Activated CD4-positive, alpha-beta T cell treated with anti-CD3 and anti-CD28 coated beads, Interleukin-2, Interleukin-4, amounts not matched to agents 100 ng/mL and 50 ng/mL, durations not matched to agents 16 hours and 8 hours (primary cell): Measurements from ENCODE around the gene SLC25A44.
"Not testable (repeated sequence)": the region's sequence is repeated elsewhere in the genome, so short reads cannot be mapped to it uniquely, and the experiment has no call there.

Source experiments
- DNase-seq: peaks from one replicate; pipeline ENCODE4 v3.0.0-alpha.2; 2020; ENCODE audit warnings: low spot score

The SLC25A44 gene

DNA sequence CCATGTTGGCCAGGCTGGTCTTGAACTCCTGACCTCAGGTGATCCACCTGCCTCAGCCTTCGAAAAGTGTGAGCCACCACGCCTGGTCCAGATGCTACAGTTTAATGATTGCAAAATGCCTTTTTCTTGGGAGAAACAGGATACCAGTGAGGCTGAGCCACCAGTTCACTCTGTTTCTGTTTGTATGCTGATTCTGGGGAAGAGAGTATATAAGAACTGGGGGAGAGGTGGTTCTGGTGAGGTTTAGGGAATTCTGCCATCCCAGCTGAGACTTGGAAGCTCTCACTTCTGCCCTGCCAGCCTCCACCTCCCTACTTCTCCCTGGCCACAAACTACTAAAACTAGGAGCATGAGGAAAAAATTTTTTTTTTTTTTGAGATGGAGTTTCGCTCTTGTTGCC is 10.8 kb downstream of the SLC25A44 start:
- no peak for DNase-seq

GRCh38 chr1:156211243-156211642 is 17.3 kb downstream of the SLC25A44 start:
- no peak for DNase-seq

GRCh38 chr1:156212130-156212529 is 18.2 kb downstream of the SLC25A44 start:
- DNase-seq = no peak

GRCh38 chr1:156212833-156213643 is 19.1 kb downstream of the SLC25A44 start, which contains the start of gene PMF1:
Gene PMF1 (plus strand): TSS chr1:156213007. CDS start chr1:156213016, 9 bp downstream.
- DNase-seq = peak; percentile 97

- no peak for DNase-seq
Measured at GRCh38 chr1:156213644-156213966, 19.7 kb downstream of the SLC25A44 start.

GRCh38 chr1:156214024-156214748 is 20.3 kb downstream of the SLC25A44 start:
- peak; percentile 80 for DNase-seq

DNA sequence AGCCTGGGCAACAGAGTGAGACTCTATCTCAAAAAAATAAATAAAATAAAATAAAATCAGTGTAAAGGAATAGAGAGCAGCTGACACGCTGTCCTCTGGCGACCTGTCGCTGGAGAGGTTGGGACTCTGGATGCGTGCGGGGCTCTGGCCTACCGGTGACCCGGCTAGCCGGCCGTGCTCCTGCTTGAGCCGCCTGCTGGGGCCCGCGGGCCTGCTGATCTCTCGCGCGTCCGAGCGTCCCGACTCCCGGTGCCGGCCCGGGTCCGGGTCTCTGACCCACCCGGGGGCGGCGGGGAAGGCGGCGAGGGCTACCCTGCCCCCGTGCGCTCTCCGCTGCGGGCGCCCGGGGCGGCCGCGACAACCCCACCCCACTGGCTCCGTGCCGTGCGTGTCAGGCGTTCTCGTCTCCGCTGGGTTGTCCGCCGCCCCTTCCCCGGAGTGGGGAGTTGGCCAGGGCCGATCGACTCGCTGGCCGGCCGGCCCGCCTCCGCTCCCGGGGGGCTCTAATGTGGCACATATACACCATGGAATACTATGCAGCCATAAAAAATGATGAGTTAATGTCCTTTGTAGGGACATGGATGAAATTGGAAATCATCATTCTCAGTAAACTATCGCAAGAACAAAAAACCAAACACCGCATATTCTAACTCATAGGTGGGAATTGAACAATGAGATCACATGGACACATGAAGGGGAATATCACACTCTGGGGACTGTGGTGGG is 22.6 kb downstream of the SLC25A44 start:
- DNase-seq = not testable (repeated sequence)

- DNase-seq = peak; percentile 91
Measured at GRCh38 chr1:156217871-156218270, 24.0 kb downstream of the SLC25A44 start.

- no peak for DNase-seq
Measured at GRCh38 chr1:156220226-156220625, 26.3 kb downstream of the SLC25A44 start.

- no peak for DNase-seq
Measured at GRCh38 chr1:156221986-156222692, 28.2 kb downstream of the SLC25A44 start.

GRCh38 chr1:156225677-156226014 is 31.7 kb downstream of the SLC25A44 start:
- DNase-seq = no peak

DNA sequence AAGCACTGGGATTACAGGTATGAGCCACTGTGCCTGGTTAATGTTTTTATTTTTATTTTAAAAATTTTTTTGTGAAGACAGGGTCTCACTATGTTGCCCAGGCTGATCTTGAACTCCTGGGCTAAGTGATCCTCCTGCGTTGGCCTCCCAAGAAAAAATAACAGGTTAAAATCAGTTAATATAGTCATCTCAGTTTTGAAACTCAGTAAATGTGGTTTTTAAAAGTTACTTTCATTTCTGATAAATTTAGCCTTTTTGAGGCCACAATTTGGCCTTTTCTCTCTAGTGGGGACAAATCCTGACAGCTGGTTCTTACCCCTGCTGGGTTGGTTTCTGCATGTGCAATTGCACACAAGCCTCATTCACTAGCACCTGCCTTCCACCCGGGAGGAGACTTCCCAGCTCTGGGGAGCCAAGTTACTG is 32.2 kb downstream of the SLC25A44 start:
- DNase-seq = peak; percentile 82

- no peak for DNase-seq
Measured at GRCh38 chr1:156226782-156227181, 32.9 kb downstream of the SLC25A44 start.

DNA sequence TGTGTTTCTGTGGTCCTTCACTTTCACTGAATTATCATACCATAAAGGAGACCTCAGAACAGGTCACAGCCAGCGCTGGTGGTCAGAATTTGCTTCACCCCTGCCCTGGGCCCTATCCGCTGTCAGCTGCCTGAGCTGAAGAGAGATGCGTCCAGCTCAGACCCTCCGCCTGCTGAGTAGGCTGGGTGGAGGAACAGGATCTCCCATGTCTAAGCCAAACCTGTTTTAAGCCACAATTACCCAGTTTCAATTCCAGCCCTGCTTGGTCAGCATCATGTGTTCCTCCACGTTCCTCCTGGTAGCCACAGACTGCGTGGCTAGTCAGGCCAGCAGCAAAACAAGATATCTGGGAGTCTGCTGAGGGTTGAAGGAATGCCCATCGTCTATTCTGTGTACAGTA is 34.6 kb downstream of the SLC25A44 start:
- DNase-seq = no peak

DNA sequence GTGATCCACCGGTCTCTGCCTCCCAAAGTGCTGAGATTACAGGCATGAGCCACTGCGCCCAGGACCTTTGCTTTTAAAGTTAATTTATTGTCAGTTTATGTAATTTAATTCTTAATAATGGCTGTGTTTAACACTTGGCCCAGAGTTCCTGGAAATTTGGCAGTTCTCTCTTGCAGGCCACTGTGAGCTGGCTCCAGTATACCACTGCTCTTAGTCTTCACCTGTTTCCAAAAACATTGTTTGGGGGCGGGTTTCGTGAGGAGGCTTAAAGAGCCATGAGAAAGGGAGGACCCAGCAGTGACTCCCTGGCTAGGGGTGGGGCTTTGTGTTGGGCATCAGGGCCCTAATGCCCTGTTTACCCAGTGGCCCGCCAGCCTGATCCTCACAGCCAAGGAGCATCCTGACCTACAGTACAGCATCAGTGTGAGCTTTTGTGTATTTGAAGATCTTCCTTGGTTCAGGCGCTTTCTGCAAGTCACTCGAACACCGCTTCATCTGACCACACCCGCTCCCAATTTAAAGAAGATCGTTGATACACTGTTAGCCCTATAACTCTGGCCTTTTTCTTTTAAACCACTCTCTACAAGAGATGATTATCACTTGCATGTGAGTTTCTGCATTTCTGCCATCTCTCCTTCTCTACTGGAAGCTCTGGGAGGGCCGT is 36.0 kb downstream of the SLC25A44 start:
- no peak for DNase-seq

- DNase-seq = no peak
Measured at GRCh38 chr1:156230473-156230837, 36.6 kb downstream of the SLC25A44 start.

- no peak for DNase-seq
Measured at GRCh38 chr1:156232201-156232894, 38.4 kb downstream of the SLC25A44 start.

GRCh38 chr1:156233426-156234127 is 39.7 kb downstream of the SLC25A44 start:
- DNase-seq = no peak

GRCh38 chr1:156236164-156236563 is 42.3 kb downstream of the SLC25A44 start:
- DNase-seq = no peak

DNA sequence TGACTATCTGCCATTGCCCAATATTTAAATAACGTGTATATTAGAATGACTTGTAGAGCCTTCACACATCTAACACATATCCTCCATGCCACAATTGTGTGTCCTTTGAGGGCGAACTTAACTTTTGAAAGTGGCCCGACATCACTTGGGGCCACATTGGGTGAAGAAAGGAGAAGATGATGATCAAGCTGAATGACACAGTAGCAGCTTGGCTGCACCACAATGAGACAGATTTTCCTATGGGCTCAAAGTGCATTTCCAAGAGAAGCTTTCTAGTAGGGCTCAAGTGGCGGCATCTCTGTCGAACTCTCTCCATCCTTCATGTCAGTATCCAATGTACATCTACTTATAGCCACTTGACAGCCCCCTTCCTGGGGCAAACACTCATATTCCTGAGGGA is 44.3 kb downstream of the SLC25A44 start:
- DNase-seq = no peak
